ENCODE data around the gene LRP6.

GRCh38 chr12:12115514-12115913, 151.3 kb downstream of the LRP6 start:
- TF ChIP-seq GLIS3 (CRISPR knock-in tag; IDR thresholded peaks at IDR 0.05): no peak
- TF ChIP-seq BACH2 (CRISPR knock-in tag; IDR thresholded peaks at IDR 0.05; ENCODE audit: borderline replicate concordance): no peak
- no peak for TF ChIP-seq ARNTL (CRISPR knock-in tag; IDR thresholded peaks at IDR 0.05; ENCODE audit: borderline replicate concordance, low read depth)

Measured in SK-N-SH treated with all-trans-retinoic acid at 6 μM for 48 hours (cell line).